GM10266 (cell line): ENCODE results near the gene AGAP1.

Source experiments
- DNase-seq: peaks from one replicate; pipeline ENCODE4 v3.0.0; 2012; ENCODE audit errors: extremely low spot score
- CTCF ChIP-seq: IDR thresholded peaks from 2 replicates; pipeline ENCODE4 v1.5.1; 2012; ENCODE audit warnings: mild to moderate bottlenecking, low read depth; ENCODE audit not compliant: control insufficient read depth, insufficient read depth; ENCODE audit errors: missing control alignments

Gene AGAP1

GRCh38 chr2:235471186-235471747 lies 22.6 kb upstream of the AGAP1 start:
- no peak for DNase-seq
- no peak for TF ChIP-seq CTCF

- TF ChIP-seq CTCF = no peak
- DNase-seq = no peak
These were observed 21.4 kb upstream of the AGAP1 start for GRCh38 chr2:235472443-235472842.

- no peak for DNase-seq
- TF ChIP-seq CTCF = no peak
These were observed 15.2 kb upstream of the AGAP1 start for GRCh38 chr2:235478609-235479008.

GRCh38 chr2:235479604-235480003 lies 14.2 kb upstream of the AGAP1 start:
- TF ChIP-seq CTCF = no peak

GRCh38 chr2:235480614-235481013 lies 13.2 kb upstream of the AGAP1 start:
- DNase-seq = no peak
- no peak for TF ChIP-seq CTCF

More at GRCh38 chr2:235479604-235480003, 14.2 kb upstream of the AGAP1 start:
- no peak for DNase-seq

- TF ChIP-seq CTCF = no peak
- DNase-seq = no peak
These were observed 10.5 kb upstream of the AGAP1 start for GRCh38 chr2:235483313-235483712.

GRCh38 chr2:235485362-235485761 lies 8.5 kb upstream of the AGAP1 start:
- no peak for TF ChIP-seq CTCF
- DNase-seq = no peak
